GM13976 (cell line): ENCODE measurements around the gene POLR2I.
"Not testable (repeated sequence)": the region's sequence is repeated elsewhere in the genome, so short reads cannot be mapped to it uniquely, and the experiment has no call there.

Experiments used
- DNase-seq: peaks from one replicate; pipeline ENCODE4 v3.0.0; 2012; ENCODE audit warnings: low spot score
- in situ Hi-C: fragments of 300-500 bp; cut with MboI; formaldehyde crosslinking; loops from one replicate; pipeline ENCODE4 v1.12.0; 2022; ENCODE audit warnings: low sequenced_read_pairs, mixed read lengths, inconsistent platforms; ENCODE audit not compliant: unreplicated experiment
- TF ChIP-seq, protein P1 (sequence below): IDR thresholded peaks from 2 replicates; pipeline ENCODE4 v1.5.1; 2012; ENCODE audit warnings: borderline replicate concordance, mild to moderate bottlenecking; ENCODE audit not compliant: insufficient read depth; ENCODE audit errors: extremely low read depth, missing control alignments, control extremely low read depth

The POLR2I gene

GRCh38 chr19:36081385-36081784, 33.3 kb downstream of the POLR2I start:
- DNase-seq, result no peak
- in situ Hi-C loops, result no loop called here
- TF ChIP-seq, protein P1, sequence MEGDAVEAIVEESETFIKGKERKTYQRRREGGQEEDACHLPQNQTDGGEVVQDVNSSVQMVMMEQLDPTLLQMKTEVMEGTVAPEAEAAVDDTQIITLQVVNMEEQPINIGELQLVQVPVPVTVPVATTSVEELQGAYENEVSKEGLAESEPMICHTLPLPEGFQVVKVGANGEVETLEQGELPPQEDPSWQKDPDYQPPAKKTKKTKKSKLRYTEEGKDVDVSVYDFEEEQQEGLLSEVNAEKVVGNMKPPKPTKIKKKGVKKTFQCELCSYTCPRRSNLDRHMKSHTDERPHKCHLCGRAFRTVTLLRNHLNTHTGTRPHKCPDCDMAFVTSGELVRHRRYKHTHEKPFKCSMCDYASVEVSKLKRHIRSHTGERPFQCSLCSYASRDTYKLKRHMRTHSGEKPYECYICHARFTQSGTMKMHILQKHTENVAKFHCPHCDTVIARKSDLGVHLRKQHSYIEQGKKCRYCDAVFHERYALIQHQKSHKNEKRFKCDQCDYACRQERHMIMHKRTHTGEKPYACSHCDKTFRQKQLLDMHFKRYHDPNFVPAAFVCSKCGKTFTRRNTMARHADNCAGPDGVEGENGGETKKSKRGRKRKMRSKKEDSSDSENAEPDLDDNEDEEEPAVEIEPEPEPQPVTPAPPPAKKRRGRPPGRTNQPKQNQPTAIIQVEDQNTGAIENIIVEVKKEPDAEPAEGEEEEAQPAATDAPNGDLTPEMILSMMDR, result no peak

DNA sequence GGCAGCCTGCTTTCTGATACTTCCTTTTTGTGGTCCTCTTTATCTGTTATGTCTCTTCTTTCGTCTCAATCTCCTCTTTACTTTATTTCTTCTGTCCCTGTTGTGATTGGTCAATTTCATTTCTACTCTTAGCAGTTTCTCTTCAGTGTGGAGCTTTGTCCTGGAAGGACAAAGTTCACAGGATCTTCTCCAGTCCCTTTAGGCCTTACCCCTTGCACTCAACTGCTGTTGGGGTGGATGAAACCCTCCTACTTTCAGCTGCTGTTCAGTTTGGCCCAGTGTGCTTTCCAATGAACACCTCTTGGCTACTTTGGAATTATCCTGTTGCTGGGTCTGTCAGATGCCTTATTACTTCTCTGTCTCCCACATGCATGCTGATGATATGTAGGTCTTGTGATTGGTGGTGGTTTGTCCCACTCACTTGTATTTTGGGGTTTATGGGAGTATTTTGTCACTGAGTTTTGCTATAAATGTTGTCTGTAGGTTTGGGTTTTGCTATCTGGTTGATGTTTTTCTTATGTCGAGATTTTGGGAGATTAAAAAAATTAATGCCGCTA, 35.2 kb downstream of the POLR2I start:
- TF ChIP-seq, protein P1, result no peak
- no peak for DNase-seq
- in situ Hi-C loops, result no loop called here

GRCh38 chr19:36073121-36073876, 41.4 kb downstream of the POLR2I start:
- TF ChIP-seq, protein P1, result no peak
- in situ Hi-C loops, result no loop called here

GRCh38 chr19:36072081-36072480, 42.6 kb downstream of the POLR2I start:
- no peak for DNase-seq
- in situ Hi-C loops, result no loop called here
- TF ChIP-seq, protein P1, result no peak

More at GRCh38 chr19:36073121-36073876, 41.4 kb downstream of the POLR2I start:
- no peak for DNase-seq

GRCh38 chr19:36068810-36069499, 45.7 kb downstream of the POLR2I start:
- in situ Hi-C loops, DNase-seq: not testable (repeated sequence)

GRCh38 chr19:36067681-36068080, 47.0 kb downstream of the POLR2I start:
- TF ChIP-seq, protein P1, result no peak
- in situ Hi-C loops, result no loop called here
- no peak for DNase-seq

DNA sequence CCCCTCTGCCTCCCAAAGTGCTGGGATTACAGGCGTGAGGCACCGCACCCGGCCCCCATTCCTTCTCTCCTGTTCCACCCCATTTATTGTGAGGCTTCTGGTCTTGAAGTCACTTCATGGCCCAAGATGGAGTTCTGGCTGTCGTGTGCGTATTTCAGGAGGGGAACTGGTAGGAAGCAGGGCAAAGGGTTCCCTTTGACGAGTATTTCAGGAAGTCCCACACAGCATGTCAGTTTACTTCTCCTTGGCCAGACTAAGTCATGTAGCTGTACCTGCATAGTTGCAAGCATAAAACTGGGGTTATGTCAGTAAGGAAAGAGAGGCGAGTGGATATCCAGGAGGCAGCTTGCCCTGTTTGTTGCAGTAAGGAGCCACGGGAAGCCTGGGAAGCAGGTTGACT, 49.8 kb downstream of the POLR2I start:
- TF ChIP-seq, protein P1, result no peak
- DNase-seq, result no peak
- in situ Hi-C loops, result no loop called here
